ENCODE measurements around the gene SNRNP48. TPM values are rescaled to one million over a fixed set of nuclear protein-coding genes. Genes with fewer than 3 reads are reported as not detected.

SNRNP48 gene
- total RNA-seq, 3 donors from 2014 or later (not counting 1 experiment from before 2014, with no cell fraction given) = 12.3 to 17.0 (median 14.0) TPM

DNA sequence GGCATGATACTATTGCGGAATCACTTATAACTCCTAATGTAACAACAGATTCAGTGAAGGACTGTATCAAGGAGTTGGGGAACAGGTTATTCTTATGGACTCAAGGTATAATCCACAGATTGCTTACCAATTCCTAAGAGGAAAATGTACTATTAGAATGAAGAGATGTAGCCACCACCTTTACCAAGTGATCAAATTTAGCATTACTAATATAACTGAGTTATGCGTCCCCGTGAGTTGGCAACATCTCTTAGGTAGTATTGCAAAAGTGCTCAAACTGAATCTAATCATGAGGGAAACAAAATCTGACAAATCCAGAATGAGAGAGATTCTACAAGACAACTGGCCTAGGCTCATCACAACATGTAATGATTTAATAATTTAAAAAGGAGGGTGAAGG, 777 bp upstream of the SNRNP48 start:
- H3K9me3 ChIP-seq (ENCODE audit: control insufficient read depth, insufficient read depth, low read length) = no peaks in the 10 kb centered on the region
- H3K27me3 ChIP-seq (ENCODE audit: control insufficient read depth, insufficient read depth, low read length) = no peaks in the 10 kb centered on the region
- peaks cover 38 to 41% of the 10 kb centered on the region in 2 donors for H3K4me1 Mint-ChIP-seq
- peaks cover 8% of the 10 kb centered on the region for H3K4me1 ChIP-seq (ENCODE audit: control insufficient read depth, insufficient read depth, low read length)
- H3K4me3 ChIP-seq (ENCODE audit: low read length) = no peak overlapping the region
- TF ChIP-seq, protein P1, sequence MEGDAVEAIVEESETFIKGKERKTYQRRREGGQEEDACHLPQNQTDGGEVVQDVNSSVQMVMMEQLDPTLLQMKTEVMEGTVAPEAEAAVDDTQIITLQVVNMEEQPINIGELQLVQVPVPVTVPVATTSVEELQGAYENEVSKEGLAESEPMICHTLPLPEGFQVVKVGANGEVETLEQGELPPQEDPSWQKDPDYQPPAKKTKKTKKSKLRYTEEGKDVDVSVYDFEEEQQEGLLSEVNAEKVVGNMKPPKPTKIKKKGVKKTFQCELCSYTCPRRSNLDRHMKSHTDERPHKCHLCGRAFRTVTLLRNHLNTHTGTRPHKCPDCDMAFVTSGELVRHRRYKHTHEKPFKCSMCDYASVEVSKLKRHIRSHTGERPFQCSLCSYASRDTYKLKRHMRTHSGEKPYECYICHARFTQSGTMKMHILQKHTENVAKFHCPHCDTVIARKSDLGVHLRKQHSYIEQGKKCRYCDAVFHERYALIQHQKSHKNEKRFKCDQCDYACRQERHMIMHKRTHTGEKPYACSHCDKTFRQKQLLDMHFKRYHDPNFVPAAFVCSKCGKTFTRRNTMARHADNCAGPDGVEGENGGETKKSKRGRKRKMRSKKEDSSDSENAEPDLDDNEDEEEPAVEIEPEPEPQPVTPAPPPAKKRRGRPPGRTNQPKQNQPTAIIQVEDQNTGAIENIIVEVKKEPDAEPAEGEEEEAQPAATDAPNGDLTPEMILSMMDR (IDR thresholded peaks at IDR 0.05) = no peak
- peak overlapping the region; percentile 75 to 97 for H3K27ac Mint-ChIP-seq
- 92% methylated on average over 2 of the region's 3 CpGs for WGBS (ENCODE audit: insufficient coverage)
- ATAC-seq (no peak), DNase-seq (no peak)
- H3K9me3 Mint-ChIP-seq = no peaks in the 10 kb centered on the region
- peaks cover 2% of the 10 kb centered on the region for H3K36me3 ChIP-seq (ENCODE audit: control insufficient read depth, insufficient read depth, low read length)
- H3K36me3 Mint-ChIP-seq = no peaks in the 10 kb centered on the region
- peak overlapping the region; percentile 99 for H3K4me3 Mint-ChIP-seq
- H3K27ac ChIP-seq (ENCODE audit: low read length) = no peak overlapping the region
- H3K27me3 Mint-ChIP-seq (ENCODE audit: low read depth in 2 of 2) = peaks cover 7 to 11% of the 10 kb centered on the region in 2 donors
- intact Hi-C loops (cut with micrococcal nuclease) = no loop called here

DNA sequence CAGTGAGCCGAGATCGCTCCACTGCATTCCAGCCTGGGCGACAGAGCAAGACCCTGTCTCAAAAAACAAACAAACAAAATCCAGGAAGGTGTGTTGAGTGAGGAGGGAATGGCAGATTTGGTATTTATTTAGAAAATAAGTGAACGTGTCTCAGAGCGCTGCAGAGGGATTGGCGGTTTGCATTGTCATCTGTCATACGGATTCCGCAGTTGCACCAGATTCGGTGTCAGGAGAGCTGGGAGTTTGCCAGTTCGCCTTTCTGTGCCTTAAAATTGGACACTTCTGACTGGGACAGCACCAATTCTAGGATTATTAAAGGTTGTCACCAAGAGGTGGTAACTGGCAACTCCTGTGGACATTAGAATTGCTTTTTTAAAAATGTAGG, 912 bp downstream of the SNRNP48 start:
- Mint-ChIP-seq H3K4me3 (peak overlapping the region; percentile 99), H3K36me3 (no peaks in the 10 kb centered on the region), H3K27ac (peak overlapping the region; percentile 75 to 97), H3K27me3 (ENCODE audit: low read depth in 2 of 2) (no peaks in the 10 kb centered on the region), H3K4me1 (peaks cover 38 to 41% of the 10 kb centered on the region in 2 donors), H3K9me3 (no peaks in the 10 kb centered on the region)
- Histone ChIP-seq H3K27ac (ENCODE audit: low read length) (no peak overlapping the region), H3K36me3 (ENCODE audit: control insufficient read depth, insufficient read depth, low read length) (peaks cover 15% of the 10 kb centered on the region), H3K4me1 (ENCODE audit: control insufficient read depth, insufficient read depth, low read length) (peaks cover 8% of the 10 kb centered on the region), H3K9me3 (ENCODE audit: control insufficient read depth, insufficient read depth, low read length) (no peaks in the 10 kb centered on the region), H3K27me3 (ENCODE audit: control insufficient read depth, insufficient read depth, low read length) (no peaks in the 10 kb centered on the region), H3K4me3 (ENCODE audit: low read length) (peak overlapping the region; percentile 72)
- WGBS (ENCODE audit: insufficient coverage) = 53% methylated on average over 10 of the region's 10 CpGs
- ATAC-seq = no peak
- intact Hi-C loops (cut with micrococcal nuclease) = loop anchor here (1.0 kb wide), 1 partner anchor 202 kb away; the partner anchor contains the start of genes CAGE1 and RIOK1
- DNase-seq = peak in 1 of 2 donors; percentile 15
- TF ChIP-seq, protein P1 (IDR thresholded peaks at IDR 0.05) = no peak

DNA sequence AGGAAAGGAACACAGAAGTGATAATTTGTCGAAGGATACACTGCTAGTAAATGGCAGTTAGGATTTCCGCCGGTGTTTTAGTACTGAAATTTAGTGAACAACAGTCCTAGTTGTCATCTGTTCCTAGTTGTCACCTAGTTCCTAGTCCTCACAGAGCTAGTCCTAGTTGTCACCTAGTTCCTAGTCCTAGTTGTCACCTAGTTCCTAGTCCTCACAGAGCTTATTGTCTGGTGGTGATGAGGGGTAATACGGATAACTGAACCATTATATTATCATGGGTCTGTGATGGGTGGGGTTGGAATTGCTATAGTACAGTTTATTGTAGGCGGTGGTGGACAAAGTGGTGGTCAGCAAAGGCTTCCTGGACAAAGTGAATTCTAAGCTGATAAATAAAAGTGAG, 1.8 kb downstream of the SNRNP48 start:
- peak overlapping the region; percentile 55 for H3K4me3 Mint-ChIP-seq

More for the DNA sequence above, 1.8 kb downstream of the SNRNP48 start:
- Mint-ChIP-seq H3K27ac (peak overlapping the region in 1 of 2 donors; percentile 9), H3K9me3 (no peaks in the 10 kb centered on the region), H3K4me1 (peaks cover 38 to 41% of the 10 kb centered on the region in 2 donors), H3K36me3 (no peaks in the 10 kb centered on the region), H3K27me3 (ENCODE audit: low read depth in 2 of 2) (no peaks in the 10 kb centered on the region)
- Histone ChIP-seq H3K9me3 (ENCODE audit: control insufficient read depth, insufficient read depth, low read length) (no peaks in the 10 kb centered on the region), H3K36me3 (ENCODE audit: control insufficient read depth, insufficient read depth, low read length) (peaks cover 19% of the 10 kb centered on the region), H3K4me3 (ENCODE audit: low read length) (no peak overlapping the region), H3K27ac (ENCODE audit: low read length) (no peak overlapping the region), H3K27me3 (ENCODE audit: control insufficient read depth, insufficient read depth, low read length) (no peaks in the 10 kb centered on the region), H3K4me1 (ENCODE audit: control insufficient read depth, insufficient read depth, low read length) (peaks cover 8% of the 10 kb centered on the region)
- intact Hi-C loops (cut with micrococcal nuclease) = no loop called here
- TF ChIP-seq, protein P1 (IDR thresholded peaks at IDR 0.05) = no peak
- ATAC-seq (no peak), DNase-seq (no peak)
- WGBS (ENCODE audit: insufficient coverage) = 99% methylated on average over 5 of the region's 5 CpGs
